Ovary (tissue), 9 donors: ENCODE data around the gene PYGB. TPM values are rescaled to one million over a fixed set of nuclear protein-coding genes. Genes with fewer than 3 reads are reported as not detected.

Source experiments
- DNase-seq, 5 donors: peaks; one replicate each; pipeline ENCODE4 v3.0.0-alpha.2; 2019 to 2020
- H3K27ac ChIP-seq, 2 donors: fragments of 200-600 bp; one replicate each; pipeline versions ENCODE4 v1.5.1 to v1.8.0; 2019 to 2022
- H3K27me3 ChIP-seq: fragments of 200-600 bp; one replicate; pipeline ENCODE4 v1.8.0; 2022
- H3K36me3 ChIP-seq: fragments of 200-600 bp; sonication (generic); one replicate; pipeline ENCODE4 v1.5.1; 2019
- H3K4me1 ChIP-seq: one replicate; pipeline ENCODE4 v1.8.1; 2013; ENCODE audit warnings: mild to moderate bottlenecking, moderate library complexity; ENCODE audit not compliant: insufficient read depth
- H3K4me3 ChIP-seq: fragments of 200-600 bp; sonication (generic); one replicate; pipeline ENCODE4 v1.5.1; 2017
- H3K9me3 ChIP-seq, 2 donors: fragments of 200-600 bp in 1 of 2; sonication (generic) in 1 of 2; one replicate each; pipeline versions ENCODE4 v1.5.1 to v1.8.1; 2013 to 2019; ENCODE audit warnings: mild to moderate bottlenecking in 1 of 2, moderate library complexity in 1 of 2
- EP300 ChIP-seq: sonication (generic); formaldehyde crosslinking; IDR thresholded peaks from one replicate; pipeline ENCODE4 v1.6.1; 2017; ENCODE audit warnings: antibody characterized with exemption
- POLR2A ChIP-seq: fragments of 450-650 bp; IDR thresholded peaks from one replicate; pipeline ENCODE4 v1.6.1; 2017; ENCODE audit warnings: antibody characterized with exemption, mild to moderate bottlenecking, moderate library complexity
- WGBS, 3 donors: extraction: QIAGEN DNeasy Blood & Tissue Kit in 1 of 3; methylation state at CpG; one replicate each; pipeline versions ENCODE4 v1.1.5 to v1.1.7; 2013 to 2017; 5-methylcytosine and 5-hydroxymethylcytosine counted together
- intact Hi-C, 4 donors: fragments of 100-400 bp; cut with DNase I; formaldehyde crosslinking; loops; one replicate each; pipeline versions ENCODE4 v1.11.0 to v1.15.1; 2022 to 2023
- polyA plus RNA-seq, 2 donors: library from polyadenylated mRNA; stranded (reverse); fragments of 200-250 nt in 1 of 2; fragments of 350-450 nt in 1 of 2; fragmentation: Illumina TruSeq in 1 of 2; extraction: RNeasy Lipid Tissue Mini Kit (QIAGEN cat#74804) in 1 of 2; gene quantifications; one replicate each; pipeline ENCODE4 v1.2.3, GENCODE V29; 2013 to 2014
- total RNA-seq, 7 donors: library from RNA; depleted of rRNA in 2 of 7; stranded (reverse); fragments of >200 nt in 2 of 7; fragmentation: NEBNext Ultra II Directional in 3 of 7; extraction: Animal tissue kit (Norgen Biotek cat#: 25700) in 3 of 7; gene quantifications; one replicate each; pipeline versions ENCODE4 v1.1.0 to v1.2.4, GENCODE V29; 2016 to 2023
- TF ChIP-seq, protein P1 (sequence below), 3 donors: fragments of 450-650 bp in 2 of 3; fragments of 200-600 bp in 1 of 3; IDR thresholded peaks; one replicate each; pipeline versions ENCODE4 v1.5.1 to v1.8.0; 2016 to 2022; ENCODE audit warnings: antibody characterized with exemption in 3 of 3, mild to moderate bottlenecking in 1 of 3
- donor health status: DM: no; HTN: no; CAD: no; lungs with moderate emphysema.
- donor health status: DM: no; HTN: no; CAD: no.
- donor health status: Bipolar disorder and iron deficiency.
- donor health status: DM: yes; HTN: yes; CAD: no.
- donor health status: DM: no; HTN: no; CAD: no.
- donor health status: DM: yes; HTN: yes; CAD: no.

Gene PYGB
- total and polyA plus RNA-seq, 9 donors, result 23.1 to 54.2 (median 38.3) TPM

DNA sequence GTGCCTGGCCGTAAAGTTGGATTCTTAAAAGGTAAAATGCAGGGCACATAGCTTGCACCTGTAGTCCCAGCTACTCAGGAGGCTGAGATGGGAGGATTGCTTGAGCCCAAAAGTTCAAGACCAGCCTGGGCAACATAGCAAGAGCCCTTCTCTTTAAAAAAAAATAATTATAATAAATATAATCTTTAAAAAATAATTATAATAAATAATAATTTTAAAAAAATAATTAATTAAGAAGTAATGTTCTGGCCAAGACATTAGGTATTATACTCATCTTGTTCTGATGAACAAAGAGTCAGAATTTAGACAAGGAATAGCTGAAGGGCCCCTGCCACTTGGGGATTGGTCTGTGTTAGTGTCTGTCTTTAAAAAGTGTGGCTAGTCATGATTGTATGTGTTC, 38.5 kb upstream of the PYGB start:
- no peak overlapping the region for H3K27ac ChIP-seq
- H3K4me3 ChIP-seq, result no peak overlapping the region
- 97 to 100% (median 98%) methylated on average over 1 of the region's 1 CpG for WGBS, 3 donors
- no peaks in the 10 kb centered on the region for H3K36me3 ChIP-seq
- TF ChIP-seq EP300 (no peak), POLR2A (no peak)
- TF ChIP-seq, protein P1, sequence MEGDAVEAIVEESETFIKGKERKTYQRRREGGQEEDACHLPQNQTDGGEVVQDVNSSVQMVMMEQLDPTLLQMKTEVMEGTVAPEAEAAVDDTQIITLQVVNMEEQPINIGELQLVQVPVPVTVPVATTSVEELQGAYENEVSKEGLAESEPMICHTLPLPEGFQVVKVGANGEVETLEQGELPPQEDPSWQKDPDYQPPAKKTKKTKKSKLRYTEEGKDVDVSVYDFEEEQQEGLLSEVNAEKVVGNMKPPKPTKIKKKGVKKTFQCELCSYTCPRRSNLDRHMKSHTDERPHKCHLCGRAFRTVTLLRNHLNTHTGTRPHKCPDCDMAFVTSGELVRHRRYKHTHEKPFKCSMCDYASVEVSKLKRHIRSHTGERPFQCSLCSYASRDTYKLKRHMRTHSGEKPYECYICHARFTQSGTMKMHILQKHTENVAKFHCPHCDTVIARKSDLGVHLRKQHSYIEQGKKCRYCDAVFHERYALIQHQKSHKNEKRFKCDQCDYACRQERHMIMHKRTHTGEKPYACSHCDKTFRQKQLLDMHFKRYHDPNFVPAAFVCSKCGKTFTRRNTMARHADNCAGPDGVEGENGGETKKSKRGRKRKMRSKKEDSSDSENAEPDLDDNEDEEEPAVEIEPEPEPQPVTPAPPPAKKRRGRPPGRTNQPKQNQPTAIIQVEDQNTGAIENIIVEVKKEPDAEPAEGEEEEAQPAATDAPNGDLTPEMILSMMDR (IDR thresholded peaks at IDR 0.05), result no peak
- H3K4me1 ChIP-seq, result no peaks in the 10 kb centered on the region
- DNase-seq, result no peak
- no peaks in the 10 kb centered on the region for H3K9me3 ChIP-seq
- intact Hi-C loops, result loop anchor here in 1 of 4 donors (5.0 kb wide), 1 partner anchor 33 kb away; no protein-coding TSS in a partner anchor
- H3K27me3 ChIP-seq, result no peaks in the 10 kb centered on the region

DNA sequence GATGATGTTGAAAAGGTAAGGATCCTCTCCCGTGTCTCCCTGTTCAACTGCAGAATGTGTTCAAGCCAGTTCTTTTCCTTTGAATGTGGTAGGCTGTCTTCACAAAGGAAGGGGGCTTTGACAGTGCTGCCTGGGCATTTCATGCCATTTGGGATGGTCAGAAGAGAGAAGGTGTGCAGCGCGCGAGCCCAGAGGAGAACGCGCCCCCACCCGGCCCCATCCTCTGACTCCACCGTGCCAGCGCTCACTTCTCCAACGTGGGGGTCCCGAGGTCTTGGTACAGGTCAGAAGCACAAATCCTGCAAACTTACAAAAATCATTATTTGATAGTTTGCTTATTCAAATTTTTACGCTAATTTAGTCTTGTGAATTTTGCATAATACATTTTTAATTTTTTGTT, 38.0 kb upstream of the PYGB start:
- Histone ChIP-seq H3K36me3 (no peaks in the 10 kb centered on the region), H3K9me3 (no peaks in the 10 kb centered on the region), H3K4me1 (no peaks in the 10 kb centered on the region), H3K27me3 (no peaks in the 10 kb centered on the region), H3K4me3 (no peak overlapping the region), H3K27ac (no peak overlapping the region)
- intact Hi-C loops, result loop anchor here in 1 of 4 donors (5.0 kb wide), 1 partner anchor 32 kb away; no protein-coding TSS in a partner anchor
- TF ChIP-seq, protein P1 (IDR thresholded peaks at IDR 0.05), result no peak
- TF ChIP-seq POLR2A (no peak), EP300 (no peak)
- 94 to 96% (median 95%) methylated on average over 12 of the region's 12 CpGs for WGBS, 3 donors
- no peak for DNase-seq

DNA sequence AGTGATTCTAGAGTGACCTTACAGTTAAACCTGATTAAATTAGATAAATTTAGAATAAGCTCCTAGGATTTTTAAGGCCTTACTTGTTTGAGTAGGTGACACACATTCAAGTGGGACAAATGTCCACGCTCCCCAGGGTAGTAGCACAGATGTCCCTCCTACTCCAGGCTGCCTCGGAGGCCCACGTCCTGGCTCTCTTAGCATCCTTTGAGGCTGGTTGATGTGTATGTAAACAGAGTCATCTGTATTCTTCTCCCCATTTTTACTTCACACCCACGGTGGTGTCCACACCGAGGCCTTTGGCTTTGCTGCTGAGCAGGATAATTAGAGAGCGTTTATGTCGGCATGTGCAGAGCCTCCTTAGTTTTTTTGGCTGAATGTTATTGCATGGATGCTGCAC, 36.6 kb upstream of the PYGB start:
- Histone ChIP-seq H3K27me3 (no peaks in the 10 kb centered on the region), H3K27ac (no peak overlapping the region), H3K4me3 (no peak overlapping the region), H3K9me3 (no peaks in the 10 kb centered on the region), H3K36me3 (no peaks in the 10 kb centered on the region), H3K4me1 (no peaks in the 10 kb centered on the region)
- TF ChIP-seq, protein P1 (IDR thresholded peaks at IDR 0.05), result no peak
- TF ChIP-seq EP300 (no peak), POLR2A (no peak)
- no peak for DNase-seq
- intact Hi-C loops, result no loop called here
- 75 to 92% (median 80%) methylated on average over 7 of the region's 7 CpGs for WGBS, 3 donors

DNA sequence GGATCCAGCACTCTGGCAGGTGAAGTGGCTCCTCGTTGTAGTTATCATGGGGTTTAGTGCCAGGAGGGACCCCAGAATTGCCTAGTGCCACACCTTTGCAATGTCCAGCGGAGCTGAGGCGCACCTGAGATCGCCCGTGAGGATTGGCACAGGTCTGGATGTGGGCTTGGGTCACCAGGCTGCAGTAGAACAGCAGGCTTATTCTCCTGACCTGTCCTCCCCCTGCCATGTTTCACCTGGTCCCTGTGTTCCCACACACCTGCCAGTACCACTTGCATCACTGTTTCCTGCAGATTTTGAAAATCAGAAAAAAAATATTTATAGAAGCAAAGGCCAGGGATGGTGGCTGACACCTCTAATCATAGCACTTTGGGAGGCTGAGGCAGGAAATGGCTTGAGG, 35.6 kb upstream of the PYGB start:
- Histone ChIP-seq H3K4me1 (peaks cover 2% of the 10 kb centered on the region), H3K9me3 (no peaks in the 10 kb centered on the region), H3K27ac (no peak overlapping the region), H3K27me3 (no peaks in the 10 kb centered on the region), H3K36me3 (no peaks in the 10 kb centered on the region), H3K4me3 (no peak overlapping the region)
- TF ChIP-seq POLR2A (no peak), EP300 (no peak)
- TF ChIP-seq, protein P1 (IDR thresholded peaks at IDR 0.05), result no peak
- no peak for DNase-seq
- 74 to 88% (median 86%) methylated on average over 5 of the region's 5 CpGs for WGBS, 3 donors
- intact Hi-C loops, result no loop called here
